Testis (tissue), 2 donors: ENCODE measurements around the gene EIF4E1B.

Source experiments
- POLR2A ChIP-seq: fragments of 450-650 bp; IDR thresholded peaks from one replicate; pipeline ENCODE4 v1.6.1; 2017; ENCODE audit warnings: antibody characterized with exemption, mild to moderate bottlenecking, moderate library complexity
- TF ChIP-seq, protein P1 (sequence below), 3 experiments: fragments of 450-650 bp in 2 of 3; fragments of 200-600 bp in 1 of 3; sonication (generic) in 1 of 3; IDR thresholded peaks; one replicate each; pipeline ENCODE4 v1.5.1; 2016 to 2019; ENCODE audit warnings: antibody characterized with exemption in 3 of 3, mild to moderate bottlenecking in 2 of 3, moderate library complexity in 1 of 3

DNA sequence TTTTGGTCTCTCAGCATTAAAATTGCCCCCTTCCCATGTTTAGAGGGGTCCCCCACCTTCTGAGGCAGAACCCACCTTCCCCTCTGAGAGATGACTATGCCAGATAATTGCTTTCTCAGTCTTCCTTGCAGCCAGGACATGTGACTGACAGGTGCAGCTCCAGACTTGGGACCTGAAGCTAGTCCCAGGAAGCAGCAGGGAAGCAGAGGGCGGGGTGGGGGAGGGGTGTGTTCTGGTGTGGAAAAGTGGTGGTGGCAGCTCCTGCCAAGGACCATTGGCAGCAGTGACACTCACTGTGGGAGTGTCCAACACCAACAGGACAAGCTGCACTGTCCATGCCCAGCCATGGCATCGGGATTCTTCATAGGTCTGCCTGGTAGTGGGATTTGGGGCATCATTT lies 2.3 kb downstream of the EIF4E1B start:
- TF ChIP-seq POLR2A: no peak
- TF ChIP-seq, protein P1, sequence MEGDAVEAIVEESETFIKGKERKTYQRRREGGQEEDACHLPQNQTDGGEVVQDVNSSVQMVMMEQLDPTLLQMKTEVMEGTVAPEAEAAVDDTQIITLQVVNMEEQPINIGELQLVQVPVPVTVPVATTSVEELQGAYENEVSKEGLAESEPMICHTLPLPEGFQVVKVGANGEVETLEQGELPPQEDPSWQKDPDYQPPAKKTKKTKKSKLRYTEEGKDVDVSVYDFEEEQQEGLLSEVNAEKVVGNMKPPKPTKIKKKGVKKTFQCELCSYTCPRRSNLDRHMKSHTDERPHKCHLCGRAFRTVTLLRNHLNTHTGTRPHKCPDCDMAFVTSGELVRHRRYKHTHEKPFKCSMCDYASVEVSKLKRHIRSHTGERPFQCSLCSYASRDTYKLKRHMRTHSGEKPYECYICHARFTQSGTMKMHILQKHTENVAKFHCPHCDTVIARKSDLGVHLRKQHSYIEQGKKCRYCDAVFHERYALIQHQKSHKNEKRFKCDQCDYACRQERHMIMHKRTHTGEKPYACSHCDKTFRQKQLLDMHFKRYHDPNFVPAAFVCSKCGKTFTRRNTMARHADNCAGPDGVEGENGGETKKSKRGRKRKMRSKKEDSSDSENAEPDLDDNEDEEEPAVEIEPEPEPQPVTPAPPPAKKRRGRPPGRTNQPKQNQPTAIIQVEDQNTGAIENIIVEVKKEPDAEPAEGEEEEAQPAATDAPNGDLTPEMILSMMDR (IDR thresholded peaks at IDR 0.05): no peak
